GM19193 (cell line): ENCODE measurements around the gene CEMIP.

ENCODE experiments used
- POLR2A ChIP-seq: IDR thresholded peaks from 4 replicates; pipeline ENCODE4 v1.6.1; 2011; ENCODE audit not compliant: insufficient read depth, insufficient read length; ENCODE audit errors: extremely low read depth

Gene CEMIP

DNA sequence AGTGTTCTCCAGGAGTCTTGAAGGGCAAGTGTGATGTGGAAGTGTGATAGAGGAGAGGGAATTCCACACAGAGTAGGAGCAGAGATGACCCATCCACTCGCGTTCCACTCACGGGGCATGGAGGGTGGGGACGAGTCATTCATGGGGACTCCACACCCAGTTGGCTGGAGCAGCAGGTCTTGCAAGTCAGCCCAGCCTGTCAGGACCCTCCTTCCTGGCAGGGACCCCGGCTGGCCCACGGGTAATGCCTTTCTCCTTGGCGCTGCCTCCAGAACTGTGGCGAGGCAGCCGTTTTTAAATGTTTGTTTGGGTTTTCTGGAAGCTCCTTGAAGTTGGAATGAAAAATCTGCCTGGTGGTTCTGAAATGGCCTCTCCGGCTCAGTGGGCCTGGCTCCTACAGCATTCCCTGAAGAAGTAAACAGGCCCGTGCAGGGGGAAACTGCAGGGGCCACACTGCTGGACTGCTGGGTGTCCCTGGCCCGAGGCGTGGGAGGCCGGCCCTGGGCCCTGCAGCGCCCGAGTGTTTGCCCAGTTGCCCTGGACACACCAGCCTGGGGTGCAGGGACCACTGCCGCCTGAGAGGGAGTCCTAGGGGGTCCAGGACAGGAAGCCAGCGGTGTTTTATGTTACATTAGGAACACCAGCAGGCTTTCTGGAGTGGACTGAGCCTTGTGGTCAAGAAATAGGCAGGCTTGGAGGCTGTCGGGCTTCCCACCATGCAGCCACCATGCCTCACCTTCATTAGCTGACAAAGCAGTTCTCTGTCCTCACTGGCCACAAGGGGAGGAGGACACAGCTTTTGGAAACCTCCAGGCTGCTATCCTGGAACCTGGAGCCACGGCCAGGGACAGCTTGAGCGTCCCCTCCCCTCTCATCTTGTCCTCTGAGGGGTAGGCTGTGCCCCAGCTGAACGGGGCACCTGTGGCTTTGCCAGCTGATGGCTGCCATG lies 61.3 kb downstream of the CEMIP start:
- TF ChIP-seq POLR2A: no peak

DNA sequence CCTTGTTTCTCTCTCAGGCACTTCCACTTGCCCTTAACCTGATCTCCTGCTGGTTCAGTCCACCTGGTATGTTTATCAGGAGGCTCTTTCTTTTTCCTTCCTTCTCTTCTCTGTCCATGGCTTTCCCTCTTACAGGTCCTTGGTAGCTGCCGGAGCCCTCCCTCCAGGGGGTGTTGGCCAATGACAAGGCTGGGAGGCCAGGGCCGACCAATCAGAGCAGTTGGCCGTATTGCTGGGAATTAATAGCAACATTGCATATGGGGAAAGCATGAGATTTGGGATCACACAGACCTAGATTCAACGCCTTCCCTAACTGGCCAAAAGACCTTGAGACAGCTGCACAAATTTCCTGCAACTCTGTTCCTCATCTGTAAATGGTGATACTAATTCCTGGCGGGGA lies 62.4 kb downstream of the CEMIP start:
- TF ChIP-seq POLR2A: no peak

DNA sequence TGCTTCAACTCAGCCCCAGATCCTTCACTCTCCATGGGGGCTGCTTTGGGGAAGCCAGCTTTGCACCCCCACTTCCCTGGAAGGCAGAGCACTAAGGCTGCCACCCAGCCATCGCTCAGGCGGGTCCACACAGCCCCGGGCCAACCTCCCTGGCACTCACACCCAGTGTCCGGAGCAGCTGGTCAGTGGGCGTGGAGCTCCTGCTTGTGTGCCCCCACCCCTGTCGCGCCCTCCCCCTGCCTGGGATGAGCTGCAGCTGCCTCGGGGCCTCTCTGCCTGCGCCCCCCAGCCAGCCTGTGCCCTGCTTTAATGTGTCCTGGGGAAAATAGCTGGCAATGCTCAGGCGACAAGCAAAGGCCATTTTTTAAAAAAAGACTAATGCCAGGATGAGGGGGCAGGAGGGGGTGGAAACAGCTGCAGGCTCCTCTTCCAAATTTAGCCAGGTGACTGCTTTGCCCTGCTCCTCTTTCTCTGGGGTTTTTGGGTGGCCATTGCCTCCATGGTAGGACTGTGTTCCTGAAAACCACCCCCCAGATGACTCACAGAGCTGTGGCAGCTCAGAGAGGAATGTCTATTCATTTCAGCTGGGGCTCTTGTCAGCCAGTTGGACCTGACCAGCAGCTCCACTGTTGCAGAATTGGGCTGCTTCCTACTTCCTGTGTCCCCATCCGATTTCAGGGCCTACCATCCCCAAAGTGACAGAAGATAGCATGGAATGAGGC lies 65.0 kb downstream of the CEMIP start:
- no peak for TF ChIP-seq POLR2A

DNA sequence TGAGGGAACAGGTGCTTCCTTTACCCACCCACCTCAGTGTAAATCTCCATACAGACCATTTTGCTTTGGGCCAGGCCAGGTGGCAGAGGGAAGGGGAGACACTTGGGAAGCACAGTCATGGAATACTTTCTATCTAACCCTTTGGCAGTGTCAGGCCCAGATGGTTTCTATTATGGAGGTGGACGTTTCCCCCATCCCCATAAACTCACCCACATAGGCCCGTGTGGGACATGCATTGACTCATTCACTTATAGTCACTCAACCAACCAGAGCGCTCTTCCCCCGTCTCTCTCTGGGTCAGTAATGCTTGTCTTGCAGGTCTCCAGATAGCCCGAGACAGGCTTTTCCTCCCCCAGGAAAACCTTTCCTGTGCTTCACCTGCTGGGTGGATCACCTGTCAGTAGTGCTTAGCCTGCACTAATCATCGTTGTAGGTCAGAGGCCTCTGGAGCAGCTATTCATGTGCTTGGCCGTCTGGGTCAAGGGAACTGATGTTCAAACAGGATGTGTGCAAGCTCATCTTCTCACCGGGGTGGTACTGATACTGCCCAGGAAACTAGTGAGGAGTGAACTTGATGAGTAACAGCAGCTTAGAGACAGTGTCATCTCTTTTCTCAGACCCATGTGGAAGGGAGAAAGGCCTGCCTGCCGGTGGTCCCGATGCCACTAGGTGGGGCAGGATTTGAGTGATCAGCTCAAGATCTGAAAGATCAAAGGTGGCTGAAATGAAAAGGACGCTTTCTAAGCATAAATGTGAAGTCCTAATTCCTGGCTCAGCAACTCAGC lies 67.1 kb downstream of the CEMIP start:
- TF ChIP-seq POLR2A: no peak

DNA sequence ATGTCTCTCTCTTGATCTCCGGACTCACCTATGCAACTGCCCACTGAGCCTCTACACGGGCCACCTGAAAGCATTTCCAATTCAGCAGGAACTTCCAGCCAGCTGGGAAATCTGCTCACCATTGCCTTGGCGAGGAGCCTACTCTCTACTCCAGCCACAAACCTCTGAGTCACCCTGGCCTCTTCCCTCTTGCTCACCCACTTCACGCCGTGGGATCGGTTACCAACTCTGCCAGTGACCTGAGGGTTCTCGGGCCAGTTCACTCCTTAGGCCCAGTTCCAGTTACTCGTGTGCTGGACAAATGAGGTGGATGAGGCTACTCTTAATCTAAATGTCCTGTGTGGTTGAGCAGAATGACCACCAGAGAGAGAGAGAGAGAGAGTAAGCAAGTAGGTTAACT lies 70.1 kb downstream of the CEMIP start:
- TF ChIP-seq POLR2A: no peak

DNA sequence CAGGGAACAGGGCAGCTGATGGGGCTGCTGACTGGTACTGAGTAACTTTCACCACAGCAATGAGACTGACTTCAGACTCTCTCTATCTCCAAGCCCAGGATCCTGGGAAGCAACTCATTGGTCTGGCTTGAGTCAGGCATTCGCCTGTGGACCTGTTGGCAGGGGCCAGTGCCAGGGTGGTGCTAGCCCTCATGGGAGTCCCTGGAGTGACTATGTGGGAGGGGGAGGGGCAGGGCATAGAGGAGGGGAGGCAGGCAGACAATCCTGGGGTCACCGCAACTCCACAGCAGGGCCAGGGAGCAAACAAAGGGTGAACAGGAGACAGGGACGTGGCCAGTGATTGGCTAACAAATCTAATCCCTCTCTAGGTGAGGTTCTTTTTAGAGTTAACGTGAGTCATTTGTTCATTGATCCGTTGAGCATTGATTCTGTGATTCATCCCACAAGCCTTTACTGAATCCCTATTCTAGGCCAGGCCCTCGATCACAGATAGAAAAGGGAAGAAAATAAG lies 71.8 kb downstream of the CEMIP start:
- no peak for TF ChIP-seq POLR2A

DNA sequence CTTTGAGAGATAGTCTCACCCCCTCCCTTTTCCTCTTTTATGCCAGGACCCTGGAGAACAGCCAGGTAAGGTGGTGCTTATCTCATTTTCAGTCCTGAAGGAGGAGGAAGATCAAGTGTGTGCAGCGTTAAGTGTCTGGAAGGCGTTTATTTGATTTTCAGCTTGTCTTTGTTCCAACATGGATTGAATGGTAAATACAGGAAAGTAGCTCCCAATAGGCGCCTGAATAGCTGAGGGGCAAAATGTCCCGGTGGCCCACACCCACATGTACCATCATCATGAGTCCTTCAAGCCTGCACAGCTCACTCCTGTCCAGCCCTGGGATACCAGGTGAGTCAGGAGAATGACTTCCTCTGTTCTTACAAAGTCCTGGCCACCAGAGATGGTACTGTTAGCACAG lies 73.5 kb downstream of the CEMIP start:
- TF ChIP-seq POLR2A: no peak

DNA sequence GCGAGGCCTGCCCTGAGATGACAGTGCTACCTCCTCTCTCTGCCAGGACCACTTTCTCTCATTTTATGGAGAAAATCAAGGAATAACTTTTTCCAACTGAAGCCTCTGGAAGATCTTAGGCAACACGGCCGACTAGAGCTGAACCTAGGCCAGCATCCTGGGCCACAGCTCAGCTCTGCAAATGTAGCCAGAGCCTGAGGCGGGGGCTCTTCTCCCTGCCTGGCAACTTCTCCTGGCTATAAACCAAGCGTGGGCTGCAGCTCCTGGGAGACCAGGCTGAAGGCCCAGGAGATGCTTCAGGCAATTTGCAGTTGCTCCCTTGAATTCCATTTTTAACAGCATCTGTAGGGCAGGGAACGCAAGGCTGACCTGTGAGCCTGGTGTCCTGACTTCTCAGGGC lies 74.9 kb downstream of the CEMIP start:
- no peak for TF ChIP-seq POLR2A

DNA sequence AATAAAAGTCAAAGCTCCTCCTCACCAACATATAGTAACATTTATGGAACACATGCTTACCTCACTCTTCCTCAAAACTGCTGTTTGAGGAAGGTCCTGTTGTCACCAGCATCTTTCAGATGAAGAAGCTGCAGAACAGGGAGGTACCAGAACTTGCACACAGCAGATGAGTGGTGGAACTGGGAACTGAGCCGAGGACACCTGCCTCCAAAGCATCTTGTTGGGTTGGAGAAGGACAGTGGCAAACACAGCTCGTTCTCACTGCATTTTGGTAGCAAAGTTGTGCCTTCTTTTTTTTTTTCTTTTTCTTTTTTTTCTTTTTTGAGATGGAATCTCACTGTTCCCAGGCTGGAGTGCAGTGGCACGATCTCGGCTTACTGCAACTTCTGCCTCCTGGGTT lies 76.0 kb downstream of the CEMIP start:
- TF ChIP-seq POLR2A: no peak

DNA sequence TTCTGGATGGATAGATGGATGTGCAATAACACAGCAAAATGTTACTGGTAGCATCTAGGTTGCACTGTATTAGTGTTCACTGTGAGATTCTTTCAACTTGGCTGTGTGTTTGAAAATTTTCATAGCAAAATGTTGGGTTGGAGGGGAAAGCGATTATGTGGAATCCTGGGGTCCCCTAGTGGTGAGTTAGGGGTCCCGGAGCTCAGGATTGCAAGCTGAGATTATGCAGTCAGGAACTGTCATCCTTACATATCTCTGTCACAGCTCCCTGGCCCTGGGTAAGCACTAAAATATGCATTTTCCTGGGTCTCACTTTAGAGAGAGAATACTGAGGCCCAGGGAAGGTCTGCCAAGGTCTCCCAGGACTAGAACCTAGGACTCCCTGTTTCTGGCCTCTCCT lies 77.2 kb downstream of the CEMIP start:
- no peak for TF ChIP-seq POLR2A

DNA sequence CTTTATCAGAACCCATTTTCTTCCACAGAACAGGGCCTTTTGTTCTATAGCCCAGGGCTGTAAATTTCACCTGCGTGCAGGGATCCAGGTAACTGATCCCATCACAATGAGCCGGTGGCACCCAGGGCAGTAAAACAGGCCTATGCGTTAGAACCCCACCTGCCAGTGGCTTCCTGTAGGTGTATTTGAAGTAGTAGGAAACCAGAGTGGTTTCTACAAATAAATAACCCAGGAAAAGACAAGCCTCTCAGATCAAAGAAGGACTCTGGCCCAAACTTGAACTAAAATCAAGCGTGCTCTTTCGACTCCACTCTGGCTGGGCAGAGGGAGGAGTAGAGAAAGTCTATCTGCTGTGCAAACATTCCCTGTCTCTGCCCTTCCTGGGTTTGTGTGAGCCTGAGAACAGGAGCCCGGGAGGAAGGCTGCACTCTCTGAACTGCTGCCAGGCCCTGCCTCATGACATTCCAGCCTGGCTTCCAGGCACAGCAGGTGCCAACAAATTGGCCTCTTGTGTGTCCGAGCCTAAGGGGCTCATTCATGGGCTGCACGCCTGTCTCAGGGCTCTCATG lies 77.7 kb downstream of the CEMIP start:
- no peak for TF ChIP-seq POLR2A

DNA sequence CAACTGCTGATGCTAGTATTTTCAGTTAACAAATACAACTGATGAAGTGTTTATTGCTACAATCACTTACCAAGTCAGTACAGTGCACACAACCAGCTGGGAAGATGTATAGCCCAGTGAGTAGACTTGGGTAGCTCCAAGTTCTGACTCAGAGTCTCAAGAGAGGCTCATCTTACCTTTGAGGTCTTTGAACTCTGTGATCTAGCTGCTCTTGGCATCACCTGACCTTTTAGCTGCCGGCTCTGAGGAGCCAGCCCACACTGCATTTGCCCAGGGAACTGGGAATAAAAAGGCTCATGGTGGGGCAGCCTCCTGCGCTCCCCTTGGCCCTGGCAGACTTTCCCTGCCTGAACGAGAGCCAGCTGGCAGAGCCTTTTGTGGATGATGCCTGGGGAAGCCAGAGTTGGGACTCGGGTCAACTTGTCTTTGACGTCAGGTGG lies 82.6 kb downstream of the CEMIP start:
- TF ChIP-seq POLR2A: no peak

DNA sequence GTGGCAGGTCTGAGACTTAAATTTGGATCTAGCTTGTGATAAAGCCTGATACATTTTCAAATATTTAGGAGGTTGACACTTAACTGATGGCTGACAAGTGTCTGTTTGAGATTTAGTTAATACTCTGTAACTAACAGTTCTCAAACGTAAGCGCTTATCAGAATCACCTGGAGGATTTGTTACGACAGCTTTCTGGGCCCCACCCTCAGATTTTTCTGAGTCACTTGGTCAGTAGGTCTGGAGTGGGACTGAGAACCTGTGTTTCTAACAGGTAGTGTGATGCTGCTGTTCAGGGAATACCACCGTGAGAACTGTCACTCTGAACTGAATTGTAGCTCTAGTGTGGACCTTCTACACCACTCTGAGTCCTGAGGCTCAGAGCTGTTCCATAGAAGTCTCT lies 85.5 kb downstream of the CEMIP start:
- TF ChIP-seq POLR2A: no peak

DNA sequence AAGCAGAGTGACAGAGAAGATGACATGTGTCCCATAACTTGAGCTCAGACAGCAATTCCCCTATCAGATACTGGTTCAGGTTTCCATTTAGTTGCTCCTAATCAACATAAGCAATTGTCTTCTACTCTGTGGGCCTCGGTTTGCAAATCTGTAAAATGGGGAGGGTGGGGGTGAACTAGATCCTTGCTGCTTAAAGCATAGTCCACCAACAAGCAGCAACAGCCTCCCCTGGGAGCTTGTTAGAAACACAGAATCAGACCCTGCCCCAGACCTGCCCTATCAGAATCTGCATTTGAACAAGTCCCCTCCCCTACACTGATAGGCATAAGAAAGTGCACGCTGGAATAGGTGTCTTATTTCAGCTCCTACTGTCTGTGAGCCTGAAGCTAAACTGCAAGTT lies 87.8 kb downstream of the CEMIP start:
- no peak for TF ChIP-seq POLR2A

DNA sequence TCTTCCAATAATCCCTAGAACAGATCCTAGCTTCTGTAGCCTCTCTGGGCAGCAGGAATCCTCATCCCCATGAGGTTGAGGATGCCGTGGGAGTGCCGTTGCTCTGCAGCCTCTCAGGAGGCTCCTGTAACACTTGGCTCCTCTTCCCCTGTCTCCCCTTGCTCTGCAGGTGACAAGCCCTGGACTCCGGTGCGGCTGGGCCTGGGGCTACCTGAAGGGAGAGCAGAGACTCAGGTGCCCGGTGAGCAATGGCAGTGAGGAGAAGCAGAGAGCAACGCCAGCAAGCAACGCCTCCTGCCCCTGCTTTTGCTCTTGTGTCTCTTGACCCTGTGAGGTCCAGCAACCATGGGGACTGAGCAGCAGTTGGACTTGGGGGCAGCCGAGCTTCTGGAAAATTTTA lies 91.2 kb downstream of the CEMIP start:
- no peak for TF ChIP-seq POLR2A
